Measurements from ENCODE around the gene CBX3.
"Not testable (repeated sequence)": the region's sequence is repeated elsewhere in the genome, so short reads cannot be mapped to it uniquely, and the experiment has no call there.

Gene CBX3

GRCh38 chr7:26202019-26202990, 760 bp downstream of the CBX3 start:
- no peak for DNase-seq (ENCODE audit: low read depth)

- no peak for DNase-seq (ENCODE audit: low read depth)
Observed at GRCh38 chr7:26203016-26203415, 1.5 kb downstream of the CBX3 start.

DNA sequence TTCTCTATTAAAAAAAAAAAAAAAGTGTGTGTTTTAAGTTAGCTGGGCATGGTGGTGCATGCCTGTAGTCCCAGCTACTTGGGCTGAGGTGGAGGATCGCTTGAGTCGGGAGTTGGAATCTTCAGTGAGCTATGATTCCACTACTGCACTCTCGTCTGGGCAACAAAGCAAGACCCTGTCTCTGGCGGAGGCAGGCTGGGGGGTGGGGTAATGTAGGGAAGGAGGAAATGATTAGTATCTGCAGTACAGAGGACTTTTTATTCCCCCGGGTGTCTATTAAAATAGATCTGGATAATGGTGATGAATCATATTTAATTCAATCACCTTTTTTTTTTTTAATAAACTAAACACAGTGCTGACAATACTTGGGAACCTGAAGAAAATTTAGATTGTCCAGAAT, 6.5 kb downstream of the CBX3 start:
- DNase-seq (ENCODE audit: low read depth) = no peak

DNA sequence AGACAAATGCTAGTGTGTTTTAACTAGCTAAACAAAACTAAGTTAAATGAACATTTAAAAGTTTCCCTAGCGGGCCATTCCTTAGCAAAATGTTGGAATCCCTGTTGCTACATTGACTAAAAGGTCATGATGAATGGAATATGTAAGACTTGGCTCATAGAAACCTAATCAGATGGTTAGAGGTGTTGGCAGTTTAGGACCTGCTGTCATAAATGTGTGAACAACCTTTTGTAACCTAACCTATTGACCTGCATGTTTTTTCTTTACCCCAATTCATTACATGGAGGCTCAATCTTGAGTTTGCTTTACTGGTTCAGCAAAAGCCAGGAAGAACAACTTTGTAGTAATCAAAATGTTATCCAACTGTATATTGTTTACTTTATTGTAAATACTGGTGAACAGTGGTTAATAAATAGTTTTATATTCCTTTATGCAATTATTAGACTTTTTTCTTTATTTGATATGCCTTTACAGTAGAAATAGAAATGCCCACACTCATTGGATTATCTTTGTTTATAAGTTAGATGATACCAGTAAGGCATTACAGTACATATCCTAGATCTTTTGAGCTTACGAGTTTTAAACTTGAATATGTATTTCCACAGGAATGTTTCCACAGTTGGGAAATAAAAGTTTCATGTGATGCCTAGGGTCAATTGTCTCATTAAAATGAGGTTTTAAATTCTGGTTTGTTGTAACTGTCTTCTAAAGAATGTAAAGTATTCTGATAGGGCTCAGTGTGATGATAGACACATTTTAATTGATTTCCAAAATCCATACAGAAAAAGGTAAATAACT, 11.6 kb downstream of the CBX3 start:
- no peak for DNase-seq (ENCODE audit: low read depth)

DNA sequence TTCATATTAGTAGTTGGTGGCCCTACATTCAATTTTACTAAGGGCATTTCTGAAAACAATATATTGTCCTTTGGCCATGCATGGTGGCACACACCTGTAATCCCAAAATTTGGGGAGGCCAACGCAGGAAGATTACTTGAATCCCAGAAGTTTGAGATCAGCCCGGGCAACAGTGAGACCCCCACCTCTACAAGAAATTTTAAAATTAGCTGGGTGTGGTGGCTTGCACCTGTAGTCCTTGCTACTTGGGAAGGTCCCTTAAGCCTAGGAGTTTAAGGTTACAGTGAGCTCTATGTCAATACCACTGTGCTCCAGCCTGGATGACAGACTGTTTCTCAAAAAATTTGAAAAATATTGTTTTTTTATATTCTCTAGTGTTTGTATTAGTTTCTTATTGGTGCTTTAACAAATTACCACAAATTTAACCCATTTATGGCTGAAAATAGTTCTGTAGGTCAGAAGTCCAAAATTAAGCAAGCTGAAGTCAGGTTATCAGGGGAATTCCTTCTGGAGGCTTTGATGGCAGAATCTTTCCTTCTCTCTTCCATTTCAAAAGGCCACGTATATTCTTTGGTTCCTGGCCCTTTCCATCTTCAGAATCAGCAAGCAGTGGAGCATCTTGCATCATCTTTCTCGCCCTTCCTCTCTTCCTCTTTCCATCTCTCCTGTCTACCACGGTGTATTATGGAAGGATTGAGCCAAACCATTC, 12.4 kb downstream of the CBX3 start:
- DNase-seq (ENCODE audit: low read depth) = no peak

DNA sequence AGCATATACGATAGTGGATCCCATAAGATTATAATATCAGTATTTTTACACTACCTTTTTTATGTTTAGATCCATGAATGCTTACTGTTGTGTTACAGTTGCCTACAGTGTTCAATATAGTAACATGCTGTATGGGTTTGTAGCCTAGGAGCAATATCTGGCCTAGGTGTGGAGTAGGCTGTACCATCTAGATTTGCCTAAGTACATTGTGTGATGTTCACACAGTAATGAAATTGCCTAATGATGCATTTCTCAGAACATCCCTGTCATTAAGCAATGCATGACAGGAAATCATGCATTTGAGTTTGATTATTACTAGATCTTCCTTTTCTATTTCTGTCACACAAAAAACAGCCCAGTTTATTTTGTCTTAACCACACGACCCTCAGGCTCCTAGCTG, 14.5 kb downstream of the CBX3 start:
- DNase-seq (ENCODE audit: low read depth) = no peak

DNA sequence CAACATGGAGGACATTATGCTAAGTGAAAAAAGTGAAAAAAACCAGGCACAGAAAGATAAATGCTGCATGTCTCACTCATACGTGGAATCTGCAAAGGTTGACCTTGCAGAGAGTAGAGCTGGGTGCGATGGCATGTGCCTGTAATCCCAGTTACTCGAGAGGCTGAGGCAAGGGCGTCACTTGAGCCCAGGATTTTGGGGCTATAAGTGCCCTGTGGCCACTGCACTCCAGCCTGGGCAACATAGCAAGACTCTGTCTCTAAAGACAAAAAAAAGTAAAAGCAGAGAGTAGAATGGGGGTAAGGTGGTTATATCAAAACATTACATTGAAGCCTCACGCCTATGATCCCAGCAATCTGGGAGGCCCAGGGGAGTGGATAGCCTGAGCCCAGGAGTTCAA, 22.8 kb downstream of the CBX3 start:
- DNase-seq (ENCODE audit: low read depth) = no peak

DNA sequence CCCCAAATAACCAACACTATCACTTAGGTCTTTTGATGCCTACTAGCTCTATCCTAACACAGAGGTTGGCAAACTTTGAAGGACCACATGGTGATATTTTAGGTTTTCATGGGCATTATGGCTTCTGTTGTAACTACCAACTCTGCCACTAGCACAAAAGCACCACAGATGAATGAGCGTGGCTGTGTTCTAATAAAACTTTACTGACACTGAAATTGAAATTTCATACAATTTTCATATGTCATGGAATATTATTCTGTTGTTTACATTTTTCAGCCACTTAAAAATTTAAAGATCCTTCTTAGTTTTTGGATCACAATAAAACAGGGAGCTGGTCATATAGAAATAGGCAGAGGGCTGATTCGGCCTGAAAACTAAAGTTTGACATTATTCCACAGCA, 26.4 kb downstream of the CBX3 start:
- DNase-seq (ENCODE audit: low read depth) = no peak

- no peak for DNase-seq (ENCODE audit: low read depth)
Observed at GRCh38 chr7:26233902-26234511, 32.5 kb downstream of the CBX3 start.

DNA sequence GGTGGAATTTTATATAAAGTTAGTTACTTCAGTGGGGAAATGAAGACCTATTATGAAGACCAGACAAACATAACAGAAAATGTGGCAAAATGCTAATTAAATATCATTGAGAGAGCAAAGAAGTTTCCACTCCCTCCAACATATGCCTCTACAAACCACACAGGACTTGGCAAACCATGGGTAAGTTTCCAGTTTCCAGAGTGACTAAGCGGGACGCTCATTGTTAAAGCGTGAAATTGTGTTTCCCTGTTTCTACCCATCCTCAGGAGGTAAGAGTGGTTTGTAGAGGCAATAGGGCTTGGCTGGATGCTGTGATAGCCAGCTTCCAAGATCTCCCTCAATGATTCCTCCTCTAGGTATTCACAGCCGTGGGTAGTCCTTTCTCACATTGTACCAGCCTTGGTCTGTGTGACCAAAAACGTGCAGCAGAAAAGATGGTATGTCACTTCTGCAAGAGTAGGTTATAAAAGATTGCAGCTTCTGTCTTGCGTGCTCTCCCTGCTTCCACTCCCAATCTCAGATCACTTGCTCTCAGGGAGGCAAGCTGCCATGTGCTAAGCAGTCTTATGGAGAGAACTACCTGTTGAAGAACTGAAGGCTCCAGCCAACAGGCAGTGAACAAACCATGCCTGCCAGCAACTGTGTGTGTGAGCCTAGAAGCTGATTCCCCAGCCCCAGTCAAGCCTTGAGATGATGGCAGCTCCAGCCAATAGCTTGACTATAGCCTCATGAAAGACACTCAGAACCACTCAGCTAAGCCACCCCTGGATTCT, 35.7 kb downstream of the CBX3 start:
- no peak for DNase-seq (ENCODE audit: low read depth)

- no peak for DNase-seq (ENCODE audit: low read depth)
Observed at GRCh38 chr7:26238032-26238431, 36.5 kb downstream of the CBX3 start.

DNA sequence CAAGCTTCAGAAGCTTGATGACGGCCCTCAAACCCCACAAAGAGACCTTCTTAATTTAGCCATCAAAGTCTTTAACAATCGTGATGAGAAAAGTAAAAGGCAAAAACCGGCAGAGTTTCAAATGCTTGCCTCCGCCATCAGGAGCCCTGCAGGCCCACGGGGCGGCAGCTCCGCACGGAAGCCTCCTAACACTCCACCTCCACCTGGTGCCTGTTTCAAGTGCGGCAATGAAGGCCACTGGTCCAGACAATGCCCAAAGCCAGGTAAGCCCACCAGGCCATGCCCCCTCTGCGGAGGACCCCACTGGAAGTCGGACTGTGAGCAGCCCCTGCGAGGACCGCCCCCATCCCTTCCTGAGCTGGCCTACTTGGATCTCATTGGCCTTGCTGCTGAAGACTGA, 43.6 kb downstream of the CBX3 start:
- DNase-seq (ENCODE audit: low read depth) = no peak

DNA sequence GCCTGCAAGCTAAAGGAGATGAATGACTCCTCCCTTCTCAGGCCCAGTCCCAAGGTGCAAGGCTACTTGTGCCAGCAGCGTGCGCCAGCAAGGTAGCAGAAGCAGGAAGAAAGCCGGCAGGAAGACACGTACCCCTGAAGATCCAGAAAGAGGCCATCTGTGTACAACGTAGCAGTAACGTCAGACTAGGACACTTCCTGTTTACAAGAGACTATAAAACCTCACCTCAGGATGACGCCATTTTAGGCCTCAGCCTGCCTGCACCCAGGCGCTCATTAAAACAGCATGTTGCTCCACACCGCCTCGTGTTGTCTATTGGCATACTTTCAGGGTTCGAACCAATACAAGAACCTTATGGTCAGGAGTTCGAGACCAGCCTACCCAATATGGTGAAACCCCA, 48.7 kb downstream of the CBX3 start:
- DNase-seq (ENCODE audit: low read depth) = no peak

DNA sequence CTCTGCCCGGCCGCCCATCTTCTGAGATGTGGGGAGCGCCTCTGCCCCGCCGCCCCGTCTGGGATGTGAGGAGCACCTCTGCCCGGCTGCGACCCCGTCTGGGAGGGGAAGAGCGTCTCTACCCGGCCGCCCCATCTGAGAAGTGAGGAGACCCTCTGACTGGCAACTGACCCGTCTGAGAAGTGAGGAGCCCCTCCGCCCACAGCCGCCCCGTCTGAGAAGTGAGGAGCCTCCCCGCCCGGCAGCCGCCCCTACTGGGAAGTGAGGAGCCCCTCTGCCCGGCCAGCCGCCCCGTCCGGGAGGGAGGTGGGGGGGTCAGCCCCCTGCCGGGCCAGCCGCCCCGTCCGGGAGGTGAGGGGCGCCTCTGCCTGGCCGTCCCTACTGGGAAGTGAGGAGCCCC, 60.3 kb downstream of the CBX3 start:
- not testable (repeated sequence) for DNase-seq (ENCODE audit: low read depth)
